Stimulated activated CD8-positive, alpha-beta memory T cell treated with anti-CD3 and anti-CD28 coated beads, Interleukin-4, amount 100 ng/mL, for 1 hour (primary cell): ENCODE measurements around the gene NCKAP1.

Experiments
- DNase-seq, 2 donors: peaks; one replicate each; pipeline ENCODE4 v3.0.0-alpha.2; 2020; ENCODE audit warnings: low read depth in 2 of 2, low spot score in 1 of 2

NCKAP1 gene

GRCh38 chr2:182950546-182950945 lies 87.7 kb downstream of the NCKAP1 start:
- no peak for DNase-seq

GRCh38 chr2:182949572-182950189 lies 88.6 kb downstream of the NCKAP1 start:
- DNase-seq = no peak

GRCh38 chr2:182949052-182949451 lies 89.2 kb downstream of the NCKAP1 start:
- DNase-seq = no peak

GRCh38 chr2:182946958-182947369 lies 91.3 kb downstream of the NCKAP1 start:
- DNase-seq = no peak

- no peak for DNase-seq
These were observed 94.9 kb downstream of the NCKAP1 start for GRCh38 chr2:182943339-182943738.

- DNase-seq = no peak
These were observed 95.5 kb downstream of the NCKAP1 start for GRCh38 chr2:182942756-182943155.

GRCh38 chr2:182941919-182942318 lies 96.3 kb downstream of the NCKAP1 start:
- no peak for DNase-seq

GRCh38 chr2:182941121-182941722 lies 97.0 kb downstream of the NCKAP1 start:
- no peak for DNase-seq

- no peak for DNase-seq
These were observed 100.4 kb downstream of the NCKAP1 start for GRCh38 chr2:182937870-182938269.

GRCh38 chr2:182933629-182934028 lies 104.6 kb downstream of the NCKAP1 start:
- DNase-seq = no peak

- no peak for DNase-seq
These were observed 108.3 kb downstream of the NCKAP1 start for GRCh38 chr2:182929972-182930371.

- no peak for DNase-seq
These were observed 114.0 kb downstream of the NCKAP1 start for GRCh38 chr2:182924306-182924705.

- no peak for DNase-seq
These were observed 117.0 kb downstream of the NCKAP1 start for GRCh38 chr2:182921234-182921633.

GRCh38 chr2:182920631-182921056 lies 117.6 kb downstream of the NCKAP1 start:
- DNase-seq = no peak

GRCh38 chr2:182920089-182920488 lies 118.2 kb downstream of the NCKAP1 start:
- no peak for DNase-seq

GRCh38 chr2:182918961-182919652 lies 119.2 kb downstream of the NCKAP1 start:
- DNase-seq = no peak

- no peak for DNase-seq
These were observed 120.3 kb downstream of the NCKAP1 start for GRCh38 chr2:182917924-182918323.

- no peak for DNase-seq
These were observed 121.8 kb downstream of the NCKAP1 start for GRCh38 chr2:182916417-182916816.

- DNase-seq = no peak
These were observed 122.6 kb downstream of the NCKAP1 start for GRCh38 chr2:182915369-182916326.

GRCh38 chr2:182914852-182915251 lies 123.4 kb downstream of the NCKAP1 start:
- DNase-seq = no peak

- no peak for DNase-seq
These were observed 125.2 kb downstream of the NCKAP1 start for GRCh38 chr2:182913064-182913463.
